OCI-LY1 (cell line): Measurements from ENCODE around the gene GSC2.

Experiments used
- H2AFZ ChIP-seq: fragments of 200-600 bp; sonication (generic), shearing (Covaris generic); 2 replicates; pipeline ENCODE4 v1.6.0; 2014; ENCODE audit warnings: antibody characterized with exemption, mild to moderate bottlenecking, low read length
- H3F3A ChIP-seq: fragments of 200-600 bp; sonication (generic), shearing (Covaris generic); 2 replicates; pipeline ENCODE4 v1.6.0; 2014; ENCODE audit warnings: mild to moderate bottlenecking, antibody characterized with exemption, low read length, moderate library complexity; ENCODE audit not compliant: insufficient read depth
- H3K27ac ChIP-seq: fragments of 200-600 bp; sonication (generic); 2 replicates; pipeline ENCODE4 v1.5.1; 2014; ENCODE audit warnings: low read length, mixed run types, mild to moderate bottlenecking, low read depth; ENCODE audit not compliant: poor library complexity, severe bottlenecking
- H3K27me3 ChIP-seq: fragments of 200-600 bp; sonication (generic); 2 replicates; pipeline ENCODE4 v1.6.0; 2014; ENCODE audit warnings: antibody characterized with exemption, mild to moderate bottlenecking, low read length, moderate library complexity; ENCODE audit not compliant: insufficient read depth
- H3K36me3 ChIP-seq: fragments of 200-600 bp; sonication (generic); 2 replicates; pipeline ENCODE4 v1.6.1; 2014; ENCODE audit warnings: mild to moderate bottlenecking, antibody characterized with exemption, low read length, moderate library complexity, mixed read lengths; ENCODE audit not compliant: insufficient read depth
- H3K4me1 ChIP-seq: fragments of 200-600 bp; sonication (generic); 2 replicates; pipeline ENCODE4 v1.5.1; 2014; ENCODE audit warnings: mild to moderate bottlenecking, low read length, moderate library complexity; ENCODE audit not compliant: insufficient read depth, severe bottlenecking
- H3K4me2 ChIP-seq: fragments of 200-600 bp; sonication (generic), shearing (Covaris generic); 2 replicates; pipeline ENCODE4 v1.6.1; 2014; ENCODE audit warnings: low read length
- H3K4me3 ChIP-seq: fragments of 200-600 bp; sonication (generic); 2 replicates; pipeline ENCODE4 v1.5.1; 2014; ENCODE audit warnings: low read length, low read depth, mild to moderate bottlenecking, mixed read lengths; ENCODE audit not compliant: poor library complexity, severe bottlenecking
- H3K79me2 ChIP-seq: fragments of 200-600 bp; shearing (Covaris generic); 2 replicates; pipeline ENCODE4 v1.6.1; 2016; ENCODE audit warnings: mixed run types, low read length, mixed read lengths; ENCODE audit not compliant: insufficient read depth
- H3K9ac ChIP-seq: fragments of 200-600 bp; sonication (generic), shearing (Covaris generic); 2 replicates; pipeline ENCODE4 v1.6.1; 2014; ENCODE audit warnings: mild to moderate bottlenecking, low read length, mixed read lengths
- H3K9me2 ChIP-seq: fragments of 200-600 bp; sonication (generic), shearing (Covaris generic); 2 replicates; pipeline ENCODE4 v1.6.1; 2014; ENCODE audit warnings: low read depth, mild to moderate bottlenecking, low read length, mixed read lengths
- H3K9me3 ChIP-seq: fragments of 200-600 bp; shearing (Covaris generic); 2 replicates; pipeline ENCODE4 v1.6.1; 2014; ENCODE audit warnings: low read length, mixed read lengths
- H4K20me1 ChIP-seq: fragments of 200-600 bp; sonication (generic), shearing (Covaris generic); 2 replicates; pipeline ENCODE4 v1.6.0; 2016; ENCODE audit warnings: mild to moderate bottlenecking, low read length; ENCODE audit not compliant: insufficient read depth
- CTCF ChIP-seq: fragments of 200-600 bp; sonication (generic), shearing (Covaris generic); IDR thresholded peaks from 2 replicates; pipeline ENCODE4 v1.5.1; 2017; ENCODE audit warnings: mild to moderate bottlenecking, antibody characterized with exemption, low read length, moderate library complexity, mixed read lengths
- EZH2 ChIP-seq: fragments of 200-600 bp; sonication (generic), shearing (Covaris generic); IDR thresholded peaks from 2 replicates; pipeline ENCODE4 v1.8.0; 2017; ENCODE audit warnings: borderline replicate concordance, mixed run types, mild to moderate bottlenecking, antibody characterized with exemption, low read length, moderate library complexity, mixed read lengths

Gene GSC2

GRCh38 chr22:19149991-19150390 lies at the start of gene GSC2:
Gene GSC2 (minus strand): TSS chr22:19150292. CDS start chr22:19150283, 9 bp downstream.
- Histone ChIP-seq H3K9me3 (no peaks in the 10 kb centered on the region), H3K27ac (no peak within 1 kb of the TSS), H2AFZ (no peak within 1 kb of the TSS), H3K36me3 (no peaks in the 10 kb centered on the region), H3K4me3 (no peak within 1 kb of the TSS), H3K4me1 (peaks cover 1% of the 10 kb centered on the region), H4K20me1 (no peaks in the 10 kb centered on the region), H3F3A (no peaks in the 10 kb centered on the region), H3K27me3 (no peaks in the 10 kb centered on the region), H3K9ac (no peak within 1 kb of the TSS), H3K79me2 (no peaks in the 10 kb centered on the region), H3K9me2 (no peaks in the 10 kb centered on the region), H3K4me2 (no peak within 1 kb of the TSS)
- TF ChIP-seq CTCF, result no peak
- TF ChIP-seq EZH2, result no peak

- Histone ChIP-seq H3K4me3 (no peak overlapping the region), H3K27ac (no peak overlapping the region), H4K20me1 (no peaks in the 10 kb centered on the region), H3F3A (no peaks in the 10 kb centered on the region), H3K79me2 (no peaks in the 10 kb centered on the region), H3K27me3 (peaks cover 21% of the 10 kb centered on the region; the same call in 1 of the 2 replicates), H3K4me1 (peaks cover 7% of the 10 kb centered on the region), H2AFZ (no peak overlapping the region), H3K9me3 (no peaks in the 10 kb centered on the region), H3K9ac (no peak overlapping the region), H3K36me3 (no peaks in the 10 kb centered on the region), H3K4me2 (no peak overlapping the region), H3K9me2 (no peaks in the 10 kb centered on the region)
- TF ChIP-seq EZH2 (no peak), CTCF (no peak)
Measured at GRCh38 chr22:19199479-19199878, 49.4 kb upstream of the GSC2 start.

GRCh38 chr22:19197997-19198865 lies 48.1 kb upstream of the GSC2 start:
- no peaks in the 10 kb centered on the region for H3K79me2 ChIP-seq
- H3K9me2 ChIP-seq, result no peaks in the 10 kb centered on the region
- no peak overlapping the region for H3K4me2 ChIP-seq
- no peak overlapping the region for H2AFZ ChIP-seq
- no peaks in the 10 kb centered on the region for H3K9me3 ChIP-seq
- no peak overlapping the region for H3K27ac ChIP-seq
- H3K36me3 ChIP-seq, result no peaks in the 10 kb centered on the region; the same call in 1 of the 2 replicates
- no peaks in the 10 kb centered on the region for H3F3A ChIP-seq
- TF ChIP-seq CTCF (no peak), EZH2 (no peak)
- no peak overlapping the region for H3K9ac ChIP-seq
- no peak overlapping the region for H3K4me3 ChIP-seq
- peaks cover 7% of the 10 kb centered on the region for H3K4me1 ChIP-seq
- peaks cover 15% of the 10 kb centered on the region; the same call in 1 of the 2 replicates for H3K27me3 ChIP-seq
- H4K20me1 ChIP-seq, result no peaks in the 10 kb centered on the region
